Superior temporal gyrus (tissue), 1 donor: ENCODE data around the gene CPEB1.
A peak's percentile ranks its signal among the peaks of the same experiment; 100 is the strongest.

Experiments used
- DNase-seq: peaks from one replicate; pipeline ENCODE4 v3.0.0-alpha.2; 2016; ENCODE audit errors: extremely low spot score

CPEB1 gene

DNA sequence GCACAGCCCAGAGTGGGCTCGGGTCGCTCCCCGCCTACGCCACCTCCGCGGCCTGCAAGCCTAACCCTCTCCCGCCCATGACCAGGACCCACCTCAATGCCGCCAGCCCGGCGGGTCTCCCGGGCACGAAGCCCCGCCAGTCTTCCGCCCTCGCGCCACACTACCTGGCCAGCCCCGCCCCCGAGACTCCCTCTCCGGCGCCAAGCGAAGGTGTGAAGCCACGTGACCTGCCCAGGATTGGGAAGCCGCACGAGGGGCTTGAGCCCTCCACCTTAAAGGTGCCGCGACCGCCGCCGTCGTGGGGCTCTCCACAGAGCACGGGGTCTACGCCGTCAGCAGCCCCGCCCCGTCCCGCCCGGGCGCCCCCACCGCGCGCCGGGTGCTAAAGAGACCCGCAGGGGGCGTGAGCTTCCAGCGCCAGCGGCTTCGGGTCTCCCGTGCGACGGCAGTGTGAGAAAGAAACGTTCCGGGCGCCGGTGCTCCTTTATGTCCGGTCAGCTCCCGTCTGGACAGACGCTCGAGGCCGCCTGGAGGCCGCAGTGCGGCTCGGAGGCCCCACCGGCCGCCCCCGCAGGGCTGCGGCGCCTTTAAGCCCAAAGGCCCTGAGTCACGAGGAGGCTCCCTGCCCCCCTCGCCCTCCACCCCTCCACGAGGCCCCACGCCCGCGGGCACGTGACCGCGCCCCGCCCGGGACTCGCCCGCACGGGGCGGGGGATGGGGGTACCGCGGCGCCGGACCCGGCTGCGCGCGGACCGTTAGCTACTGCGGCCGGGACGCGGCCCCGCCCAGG is at the start of gene CPEB1:
CPEB1 (minus strand) TSS at position 319 of the 790 bp plus-strand sequence. CDS start 18,904 bp downstream, outside the sequence.
- peak; percentile 79 for DNase-seq

GRCh38 chr15:82692171-82692570 is 45.0 kb upstream of the CPEB1 start:
- no peak for DNase-seq

- DNase-seq, result no peak
Observed at GRCh38 chr15:82689147-82689546, 42.0 kb upstream of the CPEB1 start.

DNA sequence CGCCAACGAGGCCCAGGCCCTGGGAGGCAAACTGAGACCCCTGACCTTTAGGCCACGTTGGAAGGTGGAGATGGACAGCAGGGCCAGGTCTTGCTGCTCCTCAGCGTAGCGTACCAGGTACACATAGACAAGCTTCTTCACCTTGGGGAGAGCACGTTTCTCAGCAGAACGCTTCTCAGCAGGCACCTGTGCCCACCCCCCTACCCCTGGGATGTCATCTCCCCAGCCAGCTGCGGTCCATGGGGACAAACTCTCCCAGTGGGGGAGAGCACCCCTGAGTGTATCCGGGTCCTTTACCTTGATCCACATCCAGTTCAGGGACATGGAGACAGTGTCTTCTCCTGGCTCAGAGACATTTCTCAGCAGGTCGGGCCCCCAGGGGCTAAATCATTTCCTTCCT is 41.5 kb upstream of the CPEB1 start:
- no peak for DNase-seq

GRCh38 chr15:82681371-82681770 is 34.2 kb upstream of the CPEB1 start:
- no peak for DNase-seq

DNA sequence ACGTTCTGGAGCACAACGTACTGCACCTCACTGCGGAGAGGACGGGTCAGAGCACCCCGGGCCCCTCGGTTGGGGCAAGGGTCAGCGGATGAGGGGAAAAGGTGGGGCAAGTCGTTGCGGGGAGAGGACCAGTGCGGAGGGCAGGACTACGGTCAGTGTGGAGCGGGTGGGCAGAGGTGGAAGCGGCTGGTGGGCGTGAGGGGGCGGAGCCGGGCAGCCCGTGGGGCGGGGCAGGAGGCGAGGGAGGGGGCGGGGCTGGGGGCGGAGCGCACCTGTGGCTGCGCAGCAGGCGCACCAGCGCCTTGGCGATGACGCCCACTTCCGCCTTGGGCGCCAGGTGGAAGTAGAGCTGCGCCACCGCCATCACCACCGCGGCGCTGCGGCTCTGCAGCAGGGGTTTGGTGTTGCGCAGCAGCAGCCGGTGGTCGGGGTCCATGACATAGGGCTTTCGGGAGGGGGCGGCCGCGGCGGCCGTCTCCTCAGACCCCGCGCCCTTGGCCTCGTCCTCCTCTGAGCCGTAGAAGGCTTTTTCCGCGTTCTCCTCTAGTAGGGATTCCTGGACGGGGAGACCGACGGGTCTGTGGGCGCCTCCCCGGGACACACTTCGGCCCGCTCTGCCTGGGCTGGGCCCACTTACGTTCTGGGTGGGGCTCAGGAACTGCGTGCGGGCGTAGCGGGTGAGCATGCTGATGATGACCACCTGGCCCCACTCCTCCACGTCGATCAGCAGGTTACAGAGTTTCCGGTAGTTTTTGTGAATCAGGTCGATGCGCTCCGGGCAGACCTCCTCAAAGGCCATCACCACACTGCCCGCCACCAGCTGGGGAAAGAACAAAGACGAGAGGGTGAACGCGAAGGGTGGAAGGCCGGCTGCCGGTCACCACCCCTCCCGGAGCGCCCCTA is 33.3 kb upstream of the CPEB1 start:
- no peak for DNase-seq

DNA sequence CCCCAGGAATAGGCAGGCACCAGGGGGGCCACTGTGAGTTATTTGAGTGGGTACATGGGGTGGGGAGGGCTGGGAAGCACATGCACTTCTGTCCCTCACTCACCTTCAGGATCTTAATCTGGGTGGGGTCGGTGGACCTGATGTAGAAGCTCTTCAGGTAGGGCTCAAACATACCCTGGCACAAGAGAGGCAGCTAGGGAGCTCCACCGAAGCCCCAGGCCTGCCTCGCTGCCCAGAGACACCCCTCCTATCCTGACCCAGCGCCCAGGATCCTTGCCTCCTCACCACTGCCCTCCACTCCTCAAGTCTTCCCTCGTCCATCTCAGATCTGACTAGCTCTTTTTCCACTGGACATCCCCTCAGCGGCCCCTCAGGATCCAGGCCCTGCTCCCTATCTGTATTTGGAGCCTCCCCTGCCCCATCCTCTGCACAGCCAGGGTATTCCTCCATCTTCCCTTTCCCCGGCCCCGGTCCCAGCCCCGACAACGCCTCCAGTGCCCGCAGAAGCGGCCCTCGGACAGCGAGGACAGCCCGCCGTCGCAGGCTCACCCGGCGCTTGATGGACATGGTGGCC is 32.5 kb upstream of the CPEB1 start:
- DNase-seq, result no peak

DNA sequence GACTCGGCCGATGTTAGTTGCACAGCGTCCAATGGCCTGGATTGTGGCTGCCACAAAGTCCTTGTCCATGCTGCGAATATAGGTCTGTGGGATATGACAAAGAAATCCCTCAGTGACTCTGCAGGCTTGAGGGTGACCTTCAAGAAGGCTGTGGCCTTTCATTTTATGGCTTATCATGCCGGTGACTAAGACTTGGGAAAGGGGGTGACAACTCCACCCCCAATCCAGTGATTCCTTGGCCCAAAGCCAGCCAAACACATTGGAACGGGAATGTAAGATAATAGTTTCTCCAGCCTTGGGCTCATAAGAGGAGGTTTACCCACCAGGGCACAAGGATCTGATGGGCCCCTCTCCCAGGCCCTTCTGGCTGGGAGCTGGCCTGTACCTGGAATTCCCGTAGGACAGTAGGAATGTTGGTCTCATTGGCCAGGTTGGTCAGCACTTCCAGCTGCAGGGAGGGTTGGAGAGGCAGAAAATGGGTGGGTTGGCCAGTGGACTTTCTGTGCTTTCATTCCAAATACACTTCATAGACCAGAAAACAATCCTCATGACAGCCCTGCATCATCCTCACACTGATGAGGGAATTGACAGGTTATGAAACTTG is 30.7 kb upstream of the CPEB1 start:
- DNase-seq, result no peak

- no peak for DNase-seq
Observed at GRCh38 chr15:82674873-82675272, 27.7 kb upstream of the CPEB1 start.

DNA sequence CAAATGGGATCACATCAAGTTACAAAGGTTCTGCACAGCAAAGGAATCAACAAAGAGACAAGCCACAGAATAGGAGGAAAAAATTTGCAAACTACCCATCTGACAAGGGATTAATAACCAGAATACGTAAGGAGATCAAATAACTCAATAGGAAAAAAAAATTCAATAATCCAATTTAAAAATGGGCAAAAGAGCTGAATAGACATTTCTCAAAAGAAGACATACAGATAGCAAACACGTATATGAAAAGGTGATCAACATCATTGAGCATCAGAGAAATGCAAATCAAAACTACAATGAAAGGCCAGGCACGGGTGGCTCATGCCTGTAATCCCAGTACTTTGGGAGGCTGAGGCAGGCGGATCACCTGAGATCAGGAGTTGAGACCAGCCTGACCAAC is 23.5 kb upstream of the CPEB1 start:
- DNase-seq, result no peak

GRCh38 chr15:82666606-82667005 is 19.4 kb upstream of the CPEB1 start:
- DNase-seq, result no peak

- no peak for DNase-seq
Observed at GRCh38 chr15:82664021-82664420, 16.9 kb upstream of the CPEB1 start.

- DNase-seq, result no peak
Observed at GRCh38 chr15:82663186-82663600, 16.0 kb upstream of the CPEB1 start.

- no peak for DNase-seq
Observed at GRCh38 chr15:82662641-82663040, 15.5 kb upstream of the CPEB1 start.

DNA sequence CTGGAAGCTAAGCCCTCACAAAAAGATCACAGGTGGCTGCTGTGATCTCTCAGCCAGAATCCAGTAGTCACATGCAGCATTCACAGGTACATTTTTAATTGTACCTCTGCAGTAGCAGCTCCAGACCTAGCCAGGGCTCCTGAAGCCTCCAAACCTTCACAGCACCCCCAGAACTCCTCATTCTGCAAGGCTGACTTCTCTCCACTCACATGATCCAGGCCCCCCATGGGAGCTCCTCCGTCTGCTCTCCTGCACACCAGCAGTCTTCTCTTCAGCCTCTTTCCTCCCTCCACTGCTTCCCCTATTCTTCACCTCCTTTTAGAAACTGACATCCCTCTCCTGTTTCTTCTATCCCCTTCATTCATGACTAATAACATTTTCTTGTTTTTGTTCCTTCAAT is 13.2 kb upstream of the CPEB1 start:
- DNase-seq, result no peak

DNA sequence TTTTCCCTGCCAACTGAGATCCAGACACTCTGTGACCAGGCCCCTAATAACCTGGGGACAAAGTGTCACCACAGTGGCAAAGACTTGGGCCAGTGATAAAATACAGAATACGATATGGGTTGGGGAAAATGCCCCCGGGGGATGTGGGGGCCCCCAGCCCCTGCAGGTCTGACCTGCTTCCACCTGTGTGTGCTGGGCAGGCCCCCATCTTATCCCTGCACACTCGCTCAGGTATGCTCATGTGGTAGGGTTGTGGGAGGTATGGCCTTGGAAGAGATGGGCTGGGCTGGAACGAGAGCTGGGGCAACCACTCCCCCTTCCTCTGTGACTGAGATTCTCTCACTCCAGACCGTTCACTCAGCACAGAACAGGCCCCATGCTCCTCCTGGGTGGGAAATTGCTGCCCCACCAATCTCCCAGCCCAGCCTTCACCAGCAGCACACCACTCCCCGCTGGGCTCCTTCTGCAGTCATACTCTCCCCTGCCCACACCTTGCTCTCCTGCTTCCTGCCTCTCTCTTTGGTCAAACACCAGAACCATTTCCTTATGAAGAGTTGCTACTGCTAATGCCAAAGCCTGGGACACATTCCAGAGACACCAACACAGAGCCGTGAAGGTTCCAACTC is 9.6 kb upstream of the CPEB1 start:
- DNase-seq, result no peak

DNA sequence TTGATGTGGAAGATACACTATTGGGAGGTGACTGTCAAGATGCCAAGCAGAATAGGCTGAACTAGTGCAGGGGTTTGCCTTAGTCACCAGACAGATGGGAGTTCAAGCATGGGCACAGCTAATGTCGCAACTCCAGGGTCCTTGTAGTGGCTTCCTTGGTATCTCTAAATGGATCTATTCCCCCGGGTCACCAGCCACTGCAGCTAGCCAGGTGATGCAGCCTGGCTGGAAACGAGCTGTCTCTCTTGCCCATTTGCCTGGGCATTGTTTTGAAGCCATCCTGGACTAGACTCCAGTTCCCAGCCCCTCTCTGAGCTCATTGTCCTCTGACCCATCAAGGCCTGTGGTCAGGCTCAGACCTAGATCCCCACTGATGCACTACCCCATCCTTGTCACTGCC is 8.4 kb upstream of the CPEB1 start:
- DNase-seq, result no peak

- DNase-seq, result no peak
Observed at GRCh38 chr15:82653483-82654168, 6.5 kb upstream of the CPEB1 start.

DNA sequence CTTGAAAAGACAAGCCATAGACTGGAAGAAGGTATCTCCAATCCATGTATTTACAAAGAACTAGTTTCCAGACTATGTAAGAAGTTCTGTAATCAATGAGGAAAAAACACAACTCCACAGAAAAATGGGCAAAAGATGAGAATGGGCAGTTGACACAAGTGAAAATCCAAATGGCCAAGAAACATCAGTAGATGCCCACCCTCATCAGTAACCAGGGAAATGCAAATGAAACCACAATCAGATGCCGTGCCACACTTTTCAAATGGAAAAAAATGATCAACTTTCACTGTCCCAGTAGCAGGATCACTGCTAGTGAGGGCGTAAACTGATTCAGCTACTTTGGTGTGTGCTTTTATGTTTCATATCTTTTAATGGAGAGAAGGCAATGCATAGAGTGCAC is 4.5 kb upstream of the CPEB1 start:
- no peak for DNase-seq

GRCh38 chr15:82650046-82650670 is 3.0 kb upstream of the CPEB1 start:
- peak; percentile 86 for DNase-seq
